Superior temporal gyrus (tissue), 1 donor: ENCODE results near the gene PHB1.
"Not testable (repeated sequence)": the region's sequence is repeated elsewhere in the genome, so short reads cannot be mapped to it uniquely, and the experiment has no call there.

ENCODE experiments used
- DNase-seq: peaks from one replicate; pipeline ENCODE4 v3.0.0-alpha.2; 2016; ENCODE audit errors: extremely low spot score

PHB1 gene

GRCh38 chr17:49439673-49440571 lies 25.2 kb upstream of the PHB1 start:
- DNase-seq: no peak

- DNase-seq: no peak
Measured at GRCh38 chr17:49439305-49439672, 24.6 kb upstream of the PHB1 start.

- no peak for DNase-seq
Measured at GRCh38 chr17:49438436-49439278, 24.0 kb upstream of the PHB1 start.

- no peak for DNase-seq
Measured at GRCh38 chr17:49437696-49438435, 23.2 kb upstream of the PHB1 start.

GRCh38 chr17:49436174-49436573 lies 21.5 kb upstream of the PHB1 start:
- DNase-seq: no peak

GRCh38 chr17:49435671-49436029 lies 21.0 kb upstream of the PHB1 start:
- no peak for DNase-seq

- DNase-seq: peak; percentile 77
Measured at GRCh38 chr17:49434821-49435670, 20.4 kb upstream of the PHB1 start.

GRCh38 chr17:49433000-49433694 lies 18.5 kb upstream of the PHB1 start:
- DNase-seq: no peak

GRCh38 chr17:49431743-49432142 lies 17.1 kb upstream of the PHB1 start:
- DNase-seq: no peak

- DNase-seq: no peak
Measured at GRCh38 chr17:49425004-49425286, 10.3 kb upstream of the PHB1 start.

- DNase-seq: not testable (repeated sequence)
Measured at GRCh38 chr17:49424276-49425003, 9.8 kb upstream of the PHB1 start.

- DNase-seq: no peak
Measured at GRCh38 chr17:49422714-49423113, 8.0 kb upstream of the PHB1 start.

GRCh38 chr17:49419761-49420160 lies 5.1 kb upstream of the PHB1 start:
- DNase-seq: not testable (repeated sequence)

- DNase-seq: not testable (repeated sequence)
Measured at GRCh38 chr17:49418754-49419740, 4.4 kb upstream of the PHB1 start.

GRCh38 chr17:49414271-49414621 lies 436 bp downstream of the PHB1 start:
- DNase-seq: no peak

- DNase-seq: no peak
Measured at GRCh38 chr17:49409066-49409465, 5.6 kb downstream of the PHB1 start.

- peak; percentile 79 for DNase-seq
Measured at GRCh38 chr17:49407981-49408501, 6.6 kb downstream of the PHB1 start.

- no peak for DNase-seq
Measured at GRCh38 chr17:49407086-49407485, 7.6 kb downstream of the PHB1 start.
